Measurements from ENCODE around the gene RORC.

The RORC gene

DNA sequence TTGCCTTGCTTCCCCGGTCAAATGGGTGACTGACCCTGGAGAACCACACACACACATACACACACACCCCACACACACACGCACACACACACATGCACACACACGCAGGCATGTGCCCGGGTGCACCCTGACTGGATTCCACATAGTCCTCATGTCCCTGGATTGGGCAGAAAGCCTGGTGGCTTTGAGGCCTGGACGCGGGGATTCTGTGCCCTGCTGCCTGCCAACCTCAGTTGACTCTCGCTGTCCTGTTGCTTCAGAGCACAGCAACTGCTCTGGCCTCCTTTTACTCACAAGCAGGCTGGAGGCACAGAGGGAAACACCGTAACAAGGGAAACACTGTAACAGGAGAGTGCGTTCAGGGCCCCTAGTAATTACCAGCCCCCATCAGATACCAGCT lies 6.4 kb downstream of the RORC start:
- H3K4me2 ChIP-seq (ENCODE audit: low read depth, low read length): no peak overlapping the region

DNA sequence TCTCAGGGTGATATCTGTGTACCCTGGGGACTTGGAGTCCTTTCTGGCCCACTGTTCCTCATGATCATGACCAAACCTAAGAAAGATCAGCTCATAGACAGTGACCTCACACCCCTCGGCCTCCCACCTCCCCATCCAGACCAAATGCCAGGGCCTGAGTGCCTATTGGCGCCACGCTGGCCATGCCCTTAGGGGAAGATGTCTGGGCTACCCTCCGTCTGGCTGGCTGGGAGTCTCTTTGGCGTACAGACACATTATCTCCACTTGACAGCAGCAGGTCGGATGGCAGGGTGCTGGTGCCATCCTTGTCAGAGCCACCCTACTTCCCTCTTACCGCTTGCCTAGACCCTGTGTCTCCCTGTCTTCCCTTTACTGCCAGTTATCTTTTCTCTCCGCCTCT lies 8.4 kb downstream of the RORC start:
- H3K4me3 ChIP-seq (ENCODE audit: low read length): no peak overlapping the region
- no peak overlapping the region for H3K4me2 ChIP-seq (ENCODE audit: low read depth, low read length)
- H3K9me3 ChIP-seq (replicated peaks; ENCODE audit: insufficient read depth, low read length): no peaks in the 10 kb centered on the region
- no peaks in the 10 kb centered on the region for H4K20me1 ChIP-seq (ENCODE audit: insufficient read depth, low read length)
- TF ChIP-seq, protein P1, sequence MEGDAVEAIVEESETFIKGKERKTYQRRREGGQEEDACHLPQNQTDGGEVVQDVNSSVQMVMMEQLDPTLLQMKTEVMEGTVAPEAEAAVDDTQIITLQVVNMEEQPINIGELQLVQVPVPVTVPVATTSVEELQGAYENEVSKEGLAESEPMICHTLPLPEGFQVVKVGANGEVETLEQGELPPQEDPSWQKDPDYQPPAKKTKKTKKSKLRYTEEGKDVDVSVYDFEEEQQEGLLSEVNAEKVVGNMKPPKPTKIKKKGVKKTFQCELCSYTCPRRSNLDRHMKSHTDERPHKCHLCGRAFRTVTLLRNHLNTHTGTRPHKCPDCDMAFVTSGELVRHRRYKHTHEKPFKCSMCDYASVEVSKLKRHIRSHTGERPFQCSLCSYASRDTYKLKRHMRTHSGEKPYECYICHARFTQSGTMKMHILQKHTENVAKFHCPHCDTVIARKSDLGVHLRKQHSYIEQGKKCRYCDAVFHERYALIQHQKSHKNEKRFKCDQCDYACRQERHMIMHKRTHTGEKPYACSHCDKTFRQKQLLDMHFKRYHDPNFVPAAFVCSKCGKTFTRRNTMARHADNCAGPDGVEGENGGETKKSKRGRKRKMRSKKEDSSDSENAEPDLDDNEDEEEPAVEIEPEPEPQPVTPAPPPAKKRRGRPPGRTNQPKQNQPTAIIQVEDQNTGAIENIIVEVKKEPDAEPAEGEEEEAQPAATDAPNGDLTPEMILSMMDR (IDR thresholded peaks at IDR 0.05; ENCODE audit: low read length): no peak
- TF ChIP-seq EZH2 (optimal IDR thresholded peaks at IDR 0.05; ENCODE audit: low read depth, low read length) (no peak), EZH2phosphoT487 (IDR thresholded peaks at IDR 0.05; ENCODE audit: low read length) (no peak)
- H3K27ac ChIP-seq (ENCODE audit: low read length): no peak overlapping the region
- H3K36me3 ChIP-seq (replicated peaks; ENCODE audit: insufficient read depth, low read length): no peaks in the 10 kb centered on the region
- H3K4me1 ChIP-seq (ENCODE audit: low read length): peaks cover 18% of the 10 kb centered on the region
- no peaks in the 10 kb centered on the region for H3K9me2 ChIP-seq (replicated peaks; ENCODE audit: insufficient read depth, low read length)
- no peak for DNase-seq
- no peak overlapping the region for H3K9ac ChIP-seq (ENCODE audit: low read length)
- H2AFZ ChIP-seq (ENCODE audit: low read length): no peak overlapping the region
- no peaks in the 10 kb centered on the region for H3F3A ChIP-seq (ENCODE audit: insufficient read depth, low read length)
- no peaks in the 10 kb centered on the region for H3K79me2 ChIP-seq (ENCODE audit: low read length)
- no peaks in the 10 kb centered on the region for H3K27me3 ChIP-seq (replicated peaks; ENCODE audit: insufficient read depth, low read length)

More for the DNA sequence above, 6.4 kb downstream of the RORC start:
- Histone ChIP-seq H3K27ac (ENCODE audit: low read length) (no peak overlapping the region), H3K9me3 (replicated peaks; ENCODE audit: insufficient read depth, low read length) (no peaks in the 10 kb centered on the region), H3K4me1 (ENCODE audit: low read length) (peaks cover 22% of the 10 kb centered on the region), H3K79me2 (ENCODE audit: low read length) (no peaks in the 10 kb centered on the region), H3K27me3 (replicated peaks; ENCODE audit: insufficient read depth, low read length) (no peaks in the 10 kb centered on the region), H3K9ac (ENCODE audit: low read length) (no peak overlapping the region), H3K4me3 (ENCODE audit: low read length) (no peak overlapping the region), H3F3A (ENCODE audit: insufficient read depth, low read length) (no peaks in the 10 kb centered on the region), H3K36me3 (replicated peaks; ENCODE audit: insufficient read depth, low read length) (no peaks in the 10 kb centered on the region), H2AFZ (ENCODE audit: low read length) (no peak overlapping the region), H3K9me2 (replicated peaks; ENCODE audit: insufficient read depth, low read length) (no peaks in the 10 kb centered on the region), H4K20me1 (ENCODE audit: insufficient read depth, low read length) (no peaks in the 10 kb centered on the region)
- DNase-seq: no peak
- TF ChIP-seq, protein P1 (IDR thresholded peaks at IDR 0.05; ENCODE audit: low read length): no peak
- TF ChIP-seq EZH2phosphoT487 (IDR thresholded peaks at IDR 0.05; ENCODE audit: low read length): no peak
- TF ChIP-seq EZH2 (optimal IDR thresholded peaks at IDR 0.05; ENCODE audit: low read depth, low read length): no peak

DNA sequence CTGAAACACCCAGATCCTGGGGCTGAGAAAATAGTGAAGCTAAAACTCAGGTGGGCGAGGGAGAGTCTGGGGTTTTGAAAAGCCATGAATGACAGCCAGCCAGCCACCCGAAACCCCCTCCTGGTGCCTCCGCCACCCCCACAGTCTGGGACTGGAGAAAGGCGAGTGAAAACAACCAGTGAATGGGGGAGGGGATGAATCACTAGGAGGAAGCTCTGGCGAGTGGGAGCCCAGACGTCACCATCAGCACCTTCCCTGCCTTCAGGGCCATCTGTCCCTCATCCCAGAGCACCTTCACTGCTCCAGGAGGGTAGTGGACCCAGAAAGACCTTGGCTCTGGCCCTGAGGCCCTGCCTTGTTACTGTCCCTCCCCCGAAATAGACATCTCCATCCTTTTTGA lies 9.2 kb downstream of the RORC start:
- H2AFZ ChIP-seq (ENCODE audit: low read length): no peak overlapping the region
- no peak for TF ChIP-seq EZH2 (optimal IDR thresholded peaks at IDR 0.05; ENCODE audit: low read depth, low read length)
- no peak for TF ChIP-seq EZH2phosphoT487 (IDR thresholded peaks at IDR 0.05; ENCODE audit: low read length)
- TF ChIP-seq, protein P1 (IDR thresholded peaks at IDR 0.05; ENCODE audit: low read length): no peak
- no peaks in the 10 kb centered on the region for H3K27me3 ChIP-seq (replicated peaks; ENCODE audit: insufficient read depth, low read length)
- DNase-seq: no peak
- H3F3A ChIP-seq (ENCODE audit: insufficient read depth, low read length): no peaks in the 10 kb centered on the region
- no peaks in the 10 kb centered on the region for H3K9me2 ChIP-seq (replicated peaks; ENCODE audit: insufficient read depth, low read length)
- no peaks in the 10 kb centered on the region for H4K20me1 ChIP-seq (ENCODE audit: insufficient read depth, low read length)
- no peak overlapping the region for H3K4me2 ChIP-seq (ENCODE audit: low read depth, low read length)
- no peak overlapping the region for H3K9ac ChIP-seq (ENCODE audit: low read length)
- peaks cover 23% of the 10 kb centered on the region for H3K4me1 ChIP-seq (ENCODE audit: low read length)
- H3K9me3 ChIP-seq (replicated peaks; ENCODE audit: insufficient read depth, low read length): no peaks in the 10 kb centered on the region
- H3K4me3 ChIP-seq (ENCODE audit: low read length): no peak overlapping the region
- no peak overlapping the region for H3K27ac ChIP-seq (ENCODE audit: low read length)
- H3K36me3 ChIP-seq (replicated peaks; ENCODE audit: insufficient read depth, low read length): no peaks in the 10 kb centered on the region
- H3K79me2 ChIP-seq (ENCODE audit: low read length): no peaks in the 10 kb centered on the region

All from MM.1S (cell line).